Progenitor cell of endocrine pancreas (in vitro differentiated cells): ENCODE data around the gene MYPN. TPM values are rescaled to one million over a fixed set of nuclear protein-coding genes. Genes with fewer than 3 reads are reported as not detected.

Experiments used
- DNase-seq: peaks from one replicate; pipeline ENCODE4 v3.0.0; 2021; ENCODE audit warnings: low spot score; ENCODE audit not compliant: unreplicated experiment
- H3K27ac Mint-ChIP-seq: 2 replicates; pipeline ENCODE4 v1.8.0; 2021; ENCODE audit warnings: mild to moderate bottlenecking, moderate library complexity, mixed read lengths
- H3K27me3 Mint-ChIP-seq: 2 replicates; pipeline ENCODE4 v1.8.0; 2021; ENCODE audit warnings: mixed read lengths
- H3K36me3 Mint-ChIP-seq: 2 replicates; pipeline ENCODE4 v1.8.0; 2022; ENCODE audit warnings: mixed read lengths; ENCODE audit not compliant: insufficient read depth
- H3K4me1 Mint-ChIP-seq: 2 replicates; pipeline ENCODE4 v1.8.0; 2021; ENCODE audit warnings: low read depth, mixed read lengths
- H3K4me3 Mint-ChIP-seq: 2 replicates; pipeline ENCODE4 v1.8.0; 2021; ENCODE audit warnings: low read depth, mild to moderate bottlenecking, moderate library complexity, mixed read lengths
- H3K9me3 Mint-ChIP-seq: 2 replicates; pipeline ENCODE4 v1.8.0; 2021; ENCODE audit warnings: low read depth, mixed read lengths
- total RNA-seq: library from RNA; stranded (reverse); gene quantifications from 2 replicates; pipeline ENCODE4 v1.2.1, GENCODE V29; 2021
- TF ChIP-seq, protein P1 (sequence below): fragments of 200-600 bp; sonication (generic); IDR thresholded peaks from one replicate; pipeline ENCODE4 v1.5.0; 2021; ENCODE audit warnings: antibody characterized with exemption, mild to moderate bottlenecking; ENCODE audit not compliant: unreplicated experiment

MYPN gene
- total RNA-seq, 1 donor from 2014 or later = 0.05 TPM

DNA sequence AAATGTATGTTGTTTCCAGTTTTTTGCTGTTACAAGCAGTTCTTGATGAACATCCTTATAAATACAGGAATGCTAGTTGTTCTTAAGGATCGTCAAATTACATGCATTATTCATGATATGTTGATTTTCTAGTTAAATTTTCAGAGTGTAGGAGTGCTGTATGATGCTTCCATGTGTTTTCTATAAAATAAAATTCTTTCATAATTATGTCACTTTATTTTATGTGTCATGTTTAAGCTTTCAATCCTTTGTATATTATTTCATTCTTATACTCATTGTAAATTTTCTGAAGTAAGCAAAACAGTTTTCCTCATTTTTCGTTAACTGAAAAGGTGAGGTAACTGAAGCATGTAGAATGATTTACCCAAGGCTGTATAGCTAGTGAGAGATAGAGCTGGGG, 16.8 kb upstream of the MYPN start:
- Mint-ChIP-seq H3K4me1 (no peaks in the 10 kb centered on the region), H3K9me3 (no peaks in the 10 kb centered on the region), H3K27me3 (no peaks in the 10 kb centered on the region), H3K4me3 (no peak overlapping the region), H3K27ac (no peak overlapping the region), H3K36me3 (no peaks in the 10 kb centered on the region)
- TF ChIP-seq, protein P1, sequence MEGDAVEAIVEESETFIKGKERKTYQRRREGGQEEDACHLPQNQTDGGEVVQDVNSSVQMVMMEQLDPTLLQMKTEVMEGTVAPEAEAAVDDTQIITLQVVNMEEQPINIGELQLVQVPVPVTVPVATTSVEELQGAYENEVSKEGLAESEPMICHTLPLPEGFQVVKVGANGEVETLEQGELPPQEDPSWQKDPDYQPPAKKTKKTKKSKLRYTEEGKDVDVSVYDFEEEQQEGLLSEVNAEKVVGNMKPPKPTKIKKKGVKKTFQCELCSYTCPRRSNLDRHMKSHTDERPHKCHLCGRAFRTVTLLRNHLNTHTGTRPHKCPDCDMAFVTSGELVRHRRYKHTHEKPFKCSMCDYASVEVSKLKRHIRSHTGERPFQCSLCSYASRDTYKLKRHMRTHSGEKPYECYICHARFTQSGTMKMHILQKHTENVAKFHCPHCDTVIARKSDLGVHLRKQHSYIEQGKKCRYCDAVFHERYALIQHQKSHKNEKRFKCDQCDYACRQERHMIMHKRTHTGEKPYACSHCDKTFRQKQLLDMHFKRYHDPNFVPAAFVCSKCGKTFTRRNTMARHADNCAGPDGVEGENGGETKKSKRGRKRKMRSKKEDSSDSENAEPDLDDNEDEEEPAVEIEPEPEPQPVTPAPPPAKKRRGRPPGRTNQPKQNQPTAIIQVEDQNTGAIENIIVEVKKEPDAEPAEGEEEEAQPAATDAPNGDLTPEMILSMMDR = no peak
- no peak for DNase-seq

DNA sequence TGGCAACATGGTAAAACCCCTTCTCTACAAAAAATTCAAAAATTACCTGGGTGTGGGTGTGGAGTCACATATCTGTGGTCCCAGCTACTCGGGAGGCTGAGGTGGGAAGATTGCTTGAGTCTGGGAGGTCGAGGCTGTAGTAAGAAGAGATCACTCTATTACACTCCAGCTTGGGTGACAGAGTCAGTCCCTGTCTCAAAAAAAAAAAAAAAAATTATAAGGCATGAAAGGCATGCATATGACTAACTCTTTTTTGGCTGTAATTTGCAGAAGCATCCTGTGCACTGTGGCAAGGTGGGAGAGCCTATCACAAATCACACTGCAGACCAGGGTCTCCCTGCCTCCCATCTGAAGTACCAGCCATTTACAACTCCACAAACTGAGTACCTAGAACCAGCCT, 14.1 kb upstream of the MYPN start:
- Mint-ChIP-seq H3K27me3 (no peaks in the 10 kb centered on the region), H3K36me3 (no peaks in the 10 kb centered on the region), H3K27ac (no peak overlapping the region), H3K4me1 (no peaks in the 10 kb centered on the region), H3K4me3 (no peak overlapping the region), H3K9me3 (no peaks in the 10 kb centered on the region)
- no peak for DNase-seq
- TF ChIP-seq, protein P1 = no peak

DNA sequence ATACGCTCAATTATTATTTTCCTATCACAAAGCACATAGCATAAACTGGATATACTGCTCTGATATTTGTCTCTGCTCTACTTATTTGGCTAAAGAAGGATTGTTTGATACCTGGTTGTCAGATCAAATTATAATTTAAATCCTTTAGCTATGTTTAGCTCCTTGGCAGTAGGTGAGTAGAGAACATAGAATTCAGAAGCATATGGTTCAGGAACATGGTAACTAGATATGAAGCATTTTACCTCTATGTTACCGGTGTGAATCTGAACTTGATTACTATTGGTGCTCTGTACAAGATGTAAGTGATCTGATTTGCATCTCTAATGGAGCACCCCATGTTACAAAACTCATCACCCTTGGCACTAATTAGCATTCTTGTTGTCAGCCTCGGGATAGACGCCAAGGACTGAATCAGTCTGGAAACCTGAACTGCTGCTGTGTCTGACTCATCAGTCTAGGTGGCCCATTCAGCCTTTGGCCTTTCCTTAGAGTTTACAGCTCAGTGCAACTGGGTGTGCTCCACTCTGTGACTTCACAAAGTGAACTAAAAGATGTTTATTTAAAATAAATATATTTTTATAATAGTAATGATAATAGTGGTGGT, 12.3 kb upstream of the MYPN start:
- H3K4me1 Mint-ChIP-seq = no peaks in the 10 kb centered on the region
- TF ChIP-seq, protein P1 = no peak
- no peak for DNase-seq

GRCh38 chr10:68099736-68100135, 9.6 kb upstream of the MYPN start:
- H3K36me3 Mint-ChIP-seq = no peaks in the 10 kb centered on the region
- TF ChIP-seq, protein P1 = no peak
- no peak overlapping the region for H3K4me3 Mint-ChIP-seq
- H3K27me3 Mint-ChIP-seq = no peaks in the 10 kb centered on the region
- no peak overlapping the region for H3K27ac Mint-ChIP-seq
- no peak for DNase-seq
- no peaks in the 10 kb centered on the region for H3K9me3 Mint-ChIP-seq
- no peaks in the 10 kb centered on the region for H3K4me1 Mint-ChIP-seq

More for the DNA sequence above, 12.3 kb upstream of the MYPN start:
- Mint-ChIP-seq H3K27me3 (no peaks in the 10 kb centered on the region), H3K9me3 (no peaks in the 10 kb centered on the region), H3K27ac (no peak overlapping the region), H3K4me3 (no peak overlapping the region), H3K36me3 (no peaks in the 10 kb centered on the region)

- Mint-ChIP-seq H3K27me3 (no peaks in the 10 kb centered on the region), H3K4me3 (no peak overlapping the region), H3K9me3 (no peaks in the 10 kb centered on the region), H3K4me1 (peaks cover 4% of the 10 kb centered on the region), H3K36me3 (no peaks in the 10 kb centered on the region), H3K27ac (no peak overlapping the region)
- DNase-seq = no peak
- TF ChIP-seq, protein P1 = no peak
Observed at GRCh38 chr10:68101066-68101465, 8.2 kb upstream of the MYPN start.
